SK-N-SH treated with all-trans-retinoic acid at 6 μM for 48 hours (cell line): ENCODE data around the gene ATP4B.

Experiments used
- ATAC-seq: fragments of 200-7000 bp; cut with Tn5 transposase; 3 replicates; pipeline ENCODE4 v1.9.1; 2020; ENCODE audit warnings: mild to moderate bottlenecking, moderate library complexity
- ARNTL ChIP-seq: fragments of 450-650 bp; formaldehyde crosslinking; IDR thresholded peaks from 2 replicates; pipeline ENCODE4 v1.5.0; 2020; ENCODE audit warnings: low read depth, mild to moderate bottlenecking, moderate library complexity, borderline replicate concordance
- BACH2 ChIP-seq: fragments of 250-450 bp; sonication (Bioruptor Pico); IDR thresholded peaks from 2 replicates; pipeline ENCODE4 v1.9.0; 2021; ENCODE audit warnings: mild to moderate bottlenecking, borderline replicate concordance
- CREB5 ChIP-seq: fragments of 250-450 bp; sonication (Bioruptor Pico); IDR thresholded peaks from 2 replicates; pipeline ENCODE4 v1.5.1; 2020; ENCODE audit warnings: low read depth, mild to moderate bottlenecking, moderate library complexity
- ESRRG ChIP-seq: fragments of 250-450 bp; sonication (Bioruptor Pico); IDR thresholded peaks from 2 replicates; pipeline ENCODE4 v1.6.1; 2021; ENCODE audit warnings: mild to moderate bottlenecking
- GLIS3 ChIP-seq: fragments of 250-450 bp; sonication (Bioruptor Pico); IDR thresholded peaks from 2 replicates; pipeline ENCODE4 v1.5.0; 2020; ENCODE audit warnings: mild to moderate bottlenecking, moderate library complexity
- ISL1 ChIP-seq: fragments of 250-450 bp; sonication (Bioruptor Pico); IDR thresholded peaks from 2 replicates; pipeline ENCODE4 v2.1.2; 2022; ENCODE audit warnings: mild to moderate bottlenecking, moderate library complexity
- OSR1 ChIP-seq: fragments of 250-450 bp; sonication (Bioruptor Pico); IDR thresholded peaks from 2 replicates; pipeline ENCODE4 v1.8.0; 2022; ENCODE audit warnings: moderate library complexity, mild to moderate bottlenecking, inconsistent platforms
- POU6F1 ChIP-seq: fragments of 250-450 bp; sonication (Bioruptor Pico); IDR thresholded peaks from 2 replicates; pipeline ENCODE4 v1.8.0; 2021; ENCODE audit warnings: low read depth, mild to moderate bottlenecking, moderate library complexity, borderline replicate concordance
- PPARA ChIP-seq: fragments of 250-450 bp; sonication (Bioruptor Pico); IDR thresholded peaks from 2 replicates; pipeline ENCODE4 v1.5.0; 2020; ENCODE audit warnings: mild to moderate bottlenecking, borderline replicate concordance
- RARB ChIP-seq: fragments of 250-450 bp; sonication (Bioruptor Pico); IDR thresholded peaks from 2 replicates; pipeline ENCODE4 v1.8.0; 2021; ENCODE audit warnings: mild to moderate bottlenecking, moderate library complexity
- SNAI2 ChIP-seq: fragments of 250-450 bp; sonication (Bioruptor Pico); IDR thresholded peaks from 2 replicates; pipeline ENCODE4 v1.5.0; 2020; ENCODE audit warnings: mild to moderate bottlenecking, moderate library complexity
- TCF4 ChIP-seq: fragments of 250-450 bp; sonication (Bioruptor Pico); IDR thresholded peaks from 2 replicates; pipeline ENCODE4 v1.8.0; 2021; ENCODE audit warnings: mild to moderate bottlenecking, moderate library complexity, borderline replicate concordance
- TOX ChIP-seq: fragments of 250-450 bp; sonication (Bioruptor Pico); IDR thresholded peaks from 2 replicates; pipeline ENCODE4 v1.8.0; 2021; ENCODE audit warnings: mild to moderate bottlenecking, moderate library complexity, borderline replicate concordance
- TSHZ2 ChIP-seq: fragments of 250-450 bp; sonication (Bioruptor Pico); IDR thresholded peaks from 2 replicates; pipeline ENCODE4 v1.5.0; 2020; ENCODE audit warnings: mild to moderate bottlenecking, moderate library complexity
- ZC3H10 ChIP-seq: fragments of 250-450 bp; sonication (Bioruptor Pico); IDR thresholded peaks from 2 replicates; pipeline ENCODE4 v1.5.1; 2021; ENCODE audit warnings: mild to moderate bottlenecking, moderate library complexity
- ZFP30 ChIP-seq: fragments of 450-650 bp; formaldehyde crosslinking; IDR thresholded peaks from 2 replicates; pipeline ENCODE4 v1.5.0; 2022; ENCODE audit warnings: mild to moderate bottlenecking, moderate library complexity
- ZNF565 ChIP-seq: fragments of 450-650 bp; formaldehyde crosslinking; conservative IDR thresholded peaks from 2 replicates; pipeline ENCODE4 v1.5.0; 2020; ENCODE audit warnings: low read depth, mild to moderate bottlenecking, moderate library complexity
- ZNF70 ChIP-seq: fragments of 450-650 bp; formaldehyde crosslinking; IDR thresholded peaks from 2 replicates; pipeline ENCODE4 v1.5.0; 2020; ENCODE audit warnings: mild to moderate bottlenecking, moderate library complexity
- TF ChIP-seq, protein P1 (sequence below): fragments of 250-450 bp; sonication (Bioruptor Pico); IDR thresholded peaks from 2 replicates; pipeline ENCODE4 v1.8.0; 2020; ENCODE audit warnings: mild to moderate bottlenecking, moderate library complexity, borderline replicate concordance

The ATP4B gene

GRCh38 chr13:113641426-113641825, 16.6 kb downstream of the ATP4B start (continued):
- TF ChIP-seq OSR1 (CRISPR knock-in tag) (no peak), ZNF565 (CRISPR knock-in tag) (no peak), ISL1 (no peak), RARB (CRISPR knock-in tag) (no peak)

DNA sequence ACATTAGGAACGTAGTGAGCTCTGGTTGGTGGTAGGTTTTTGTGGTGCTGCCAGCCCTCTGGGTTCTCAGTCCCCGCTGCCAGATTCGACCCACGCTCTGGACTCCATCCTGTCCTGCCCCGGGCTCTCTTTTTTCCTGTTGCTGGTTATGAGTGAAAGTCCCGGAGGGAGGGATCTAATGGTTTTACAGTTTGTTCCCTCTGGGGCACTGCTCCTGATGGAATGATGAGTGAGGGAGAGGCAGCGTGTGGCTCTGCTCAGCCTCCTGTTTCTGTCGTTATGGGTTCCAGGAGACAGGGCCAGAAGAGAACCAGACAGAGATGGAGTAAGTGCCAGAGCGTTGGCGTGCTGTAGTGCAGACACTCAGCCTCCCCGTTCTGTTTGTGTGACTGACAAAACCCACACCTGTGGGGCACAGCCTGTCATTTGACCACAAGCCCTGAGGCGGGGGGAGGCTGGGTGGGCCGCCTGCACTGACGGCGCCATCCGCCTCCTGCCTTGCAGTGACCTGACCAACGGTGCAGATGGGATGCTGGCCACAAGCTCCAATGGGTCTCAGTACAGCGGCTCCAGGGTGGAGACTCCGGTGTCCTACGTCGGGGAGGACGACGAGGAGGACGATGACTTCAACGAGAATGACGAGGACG, 18.3 kb downstream of the ATP4B start:
- TF ChIP-seq TSHZ2 (CRISPR knock-in tag) (peak; percentile 46; the same call in 1 of the 2 replicates), ZFP30 (CRISPR knock-in tag) (no peak), BACH2 (no peak)
- ATAC-seq = peak; percentile 56; the same call in 1 of the 3 replicates

DNA sequence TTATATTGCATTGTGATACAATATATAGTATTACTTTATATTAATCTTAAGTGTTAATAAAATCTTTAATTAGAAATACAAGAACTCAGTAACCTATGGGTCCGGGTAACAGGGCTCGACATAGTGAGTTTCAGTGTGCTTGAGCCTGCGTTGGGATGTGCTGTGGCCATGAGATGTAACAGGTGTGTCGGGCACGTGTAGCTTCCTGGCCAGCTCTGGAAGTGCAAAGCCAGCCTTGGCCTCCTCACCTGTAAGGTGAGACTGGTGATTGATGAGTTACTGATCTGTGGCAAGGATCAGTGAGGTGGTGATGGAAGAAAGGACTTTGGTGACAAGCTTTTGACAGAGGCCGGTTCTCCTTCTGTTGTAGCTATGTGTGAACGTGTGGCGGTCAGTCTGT, 19.2 kb downstream of the ATP4B start:
- ATAC-seq = no peak
- TF ChIP-seq CREB5 (CRISPR knock-in tag) (no peak), ZNF70 (CRISPR knock-in tag) (no peak), GLIS3 (CRISPR knock-in tag) (no peak), TOX (no peak), ARNTL (no peak), PPARA (CRISPR knock-in tag) (no peak), SNAI2 (CRISPR knock-in tag) (no peak), BACH2 (no peak), ESRRG (CRISPR knock-in tag) (no peak), POU6F1 (no peak), TCF4 (CRISPR knock-in tag) (no peak), OSR1 (CRISPR knock-in tag) (no peak), ZC3H10 (CRISPR knock-in tag) (no peak), ZFP30 (CRISPR knock-in tag) (no peak)
- TF ChIP-seq, protein P1, sequence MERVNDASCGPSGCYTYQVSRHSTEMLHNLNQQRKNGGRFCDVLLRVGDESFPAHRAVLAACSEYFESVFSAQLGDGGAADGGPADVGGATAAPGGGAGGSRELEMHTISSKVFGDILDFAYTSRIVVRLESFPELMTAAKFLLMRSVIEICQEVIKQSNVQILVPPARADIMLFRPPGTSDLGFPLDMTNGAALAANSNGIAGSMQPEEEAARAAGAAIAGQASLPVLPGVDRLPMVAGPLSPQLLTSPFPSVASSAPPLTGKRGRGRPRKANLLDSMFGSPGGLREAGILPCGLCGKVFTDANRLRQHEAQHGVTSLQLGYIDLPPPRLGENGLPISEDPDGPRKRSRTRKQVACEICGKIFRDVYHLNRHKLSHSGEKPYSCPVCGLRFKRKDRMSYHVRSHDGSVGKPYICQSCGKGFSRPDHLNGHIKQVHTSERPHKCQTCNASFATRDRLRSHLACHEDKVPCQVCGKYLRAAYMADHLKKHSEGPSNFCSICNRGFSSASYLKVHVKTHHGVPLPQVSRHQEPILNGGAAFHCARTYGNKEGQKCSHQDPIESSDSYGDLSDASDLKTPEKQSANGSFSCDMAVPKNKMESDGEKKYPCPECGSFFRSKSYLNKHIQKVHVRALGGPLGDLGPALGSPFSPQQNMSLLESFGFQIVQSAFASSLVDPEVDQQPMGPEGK = no peak

GRCh38 chr13:113638173-113638746, 19.7 kb downstream of the ATP4B start:
- no peak for TF ChIP-seq PPARA (CRISPR knock-in tag)
- no peak for TF ChIP-seq ZNF70 (CRISPR knock-in tag)
- TF ChIP-seq ZC3H10 (CRISPR knock-in tag) = no peak
- TF ChIP-seq TOX = no peak
- no peak for TF ChIP-seq ZFP30 (CRISPR knock-in tag)
- no peak for TF ChIP-seq POU6F1
- ATAC-seq = no peak
